Keratinocyte (primary cell): ENCODE results near the gene OAT. TPM values are rescaled to one million over a fixed set of nuclear protein-coding genes. Genes with fewer than 3 reads are reported as not detected.
"Not testable (repeated sequence)": the region's sequence is repeated elsewhere in the genome, so short reads cannot be mapped to it uniquely, and the experiment has no call there.

Source experiments
- DNase-seq: peaks from one replicate; pipeline ENCODE4 v3.0.0-alpha.2; 2011; ENCODE audit warnings: low read depth, missing footprints, low spot score
- FAIRE-seq: peaks from 2 replicates; lab custom pipeline; 2011; peaks lifted over from hg19 to GRCh38; lab: Jason Lieb, UNC
- H2AFZ ChIP-seq: 2 replicates; pipeline ENCODE4 v1.6.0; 2012; ENCODE audit warnings: low read length, control low read depth, inconsistent platforms; ENCODE audit not compliant: control insufficient read depth
- H3K27ac ChIP-seq: 2 replicates; pipeline ENCODE4 v1.5.1; 2011; ENCODE audit warnings: low read length; ENCODE audit not compliant: control insufficient read depth, insufficient read depth
- H3K27me3 ChIP-seq: 3 replicates; pipeline ENCODE4 v1.6.0; 2011; ENCODE audit warnings: low read length; ENCODE audit not compliant: control insufficient read depth, insufficient read depth; ENCODE audit errors: extremely low read depth
- H3K36me3 ChIP-seq, 2 experiments: 2 replicates in 1 of 2; 3 replicates in 1 of 2; pipeline ENCODE4 v1.5.1; 2011; ENCODE audit warnings: low read length in 2 of 2, mild to moderate bottlenecking in 1 of 2; ENCODE audit not compliant: control insufficient read depth in 2 of 2, insufficient read depth in 2 of 2; ENCODE audit errors: extremely low read depth in 1 of 2
- H3K4me1 ChIP-seq: 3 replicates; pipeline ENCODE4 v1.5.1; 2011; ENCODE audit warnings: low read length; ENCODE audit not compliant: control insufficient read depth, insufficient read depth; ENCODE audit errors: extremely low read depth
- H3K4me2 ChIP-seq: 3 replicates; pipeline ENCODE4 v1.6.0; 2011; ENCODE audit warnings: low read depth, low read length; ENCODE audit not compliant: control insufficient read depth, insufficient read depth; ENCODE audit errors: extremely low read depth
- H3K4me3 ChIP-seq, 3 experiments: fragments of 200-600 bp in 1 of 3; sonication (generic) in 1 of 3; 2 replicates in 2 of 3; 3 replicates in 1 of 3; pipeline ENCODE4 v1.5.1; 2011 to 2016; ENCODE audit warnings: low read length in 3 of 3, mild to moderate bottlenecking in 3 of 3, control low read depth in 2 of 3, inconsistent platforms in 1 of 3, low read depth in 1 of 3, mixed read lengths in 1 of 3, mixed run types in 1 of 3, moderate library complexity in 1 of 3; ENCODE audit not compliant: control insufficient read depth in 2 of 3, insufficient read depth in 2 of 3; ENCODE audit errors: extremely low read depth in 1 of 3
- H3K79me2 ChIP-seq: 2 replicates; pipeline ENCODE4 v1.6.0; 2012; ENCODE audit warnings: low read length; ENCODE audit not compliant: control insufficient read depth, insufficient read depth
- H3K9ac ChIP-seq: 3 replicates; pipeline ENCODE4 v1.6.0; 2011; ENCODE audit warnings: low read length; ENCODE audit not compliant: control insufficient read depth, insufficient read depth; ENCODE audit errors: extremely low read depth
- H3K9me1 ChIP-seq: 3 replicates; pipeline ENCODE4 v1.6.0; 2011; ENCODE audit warnings: low read length; ENCODE audit not compliant: control insufficient read depth, insufficient read depth; ENCODE audit errors: extremely low read depth
- H3K9me3 ChIP-seq: 2 replicates; pipeline ENCODE4 v1.5.1; 2012; ENCODE audit warnings: low read depth, low read length; ENCODE audit not compliant: control insufficient read depth
- H4K20me1 ChIP-seq: 3 replicates; pipeline ENCODE4 v1.6.0; 2011; ENCODE audit warnings: low read length; ENCODE audit not compliant: control insufficient read depth, insufficient read depth; ENCODE audit errors: extremely low read depth
- CTCF ChIP-seq, 3 experiments: IDR thresholded peaks in 1 of 3; conservative IDR thresholded peaks in 1 of 3; optimal IDR thresholded peaks in 1 of 3; 2 replicates in 2 of 3; 3 replicates in 1 of 3; pipeline versions ENCODE3 to v1.5.1; 2011; ENCODE audit warnings: low read length in 3 of 3, mild to moderate bottlenecking in 3 of 3, moderate library complexity in 2 of 3, control low read depth in 1 of 3, inconsistent platforms in 1 of 3; ENCODE audit not compliant: insufficient read depth in 2 of 3; ENCODE audit errors: extremely low read depth in 1 of 3
- EZH2 ChIP-seq: IDR thresholded peaks from one replicate; pipeline ENCODE4 v1.6.1; 2012; ENCODE audit warnings: inconsistent platforms, mild to moderate bottlenecking, low read length, moderate library complexity
- dilution Hi-C: fragments of 300-500 bp; cut with MboI; formaldehyde crosslinking; loops from one replicate; pipeline ENCODE4 v1.7.0; 2020; ENCODE audit warnings: low sequenced_read_pairs; ENCODE audit not compliant: extremely low pct_ligation_motif_present
- polyA plus RNA-seq, 5 experiments: library from polyadenylated mRNA; depleted of rRNA in 3 of 5; stranded (reverse) in 3 of 5; stranded (forward) in 1 of 5; unstranded in 1 of 5; fragments of >200 nt; gene quantifications; 1 replicate in 1 of 5; 2 replicates in 3 of 5; 3 replicates in 1 of 5; pipeline versions ENCODE4 v1.2.1 to v1.2.3, GENCODE V29; 2011 to 2012; ENCODE audit warnings: missing spikeins in 2 of 5, low read depth in 1 of 5, low replicate concordance in 1 of 5

Gene OAT
- polyA plus RNA-seq, 1 donor (not counting 4 experiments of a cell fraction or from before 2014, with no cell fraction given): 528 TPM

- dilution Hi-C loops: no loop called here
- no peaks in the 10 kb centered on the region for H3K79me2 ChIP-seq
- H3K27ac ChIP-seq: no peak overlapping the region
- TF ChIP-seq CTCF (optimal IDR thresholded peaks at IDR 0.05 in 1 of 3, IDR thresholded peaks at IDR 0.05 in 1 of 3, conservative IDR thresholded peaks at IDR 0.05 in 1 of 3; ENCODE audit: extremely low read depth in 1 of 3, insufficient read depth in 2 of 3, low read length in 3 of 3) (no peak), EZH2 (no peak)
- H3K4me2 ChIP-seq: peak overlapping the region; percentile 45
- no peaks in the 10 kb centered on the region for H3K36me3 ChIP-seq
- peaks cover 14% of the 10 kb centered on the region for H3K27me3 ChIP-seq
- no peak for DNase-seq
- no peak overlapping the region for H3K4me3 ChIP-seq
- no peak for FAIRE-seq
- no peak overlapping the region for H2AFZ ChIP-seq
- H3K9ac ChIP-seq: no peak overlapping the region
- H3K9me3 ChIP-seq: no peaks in the 10 kb centered on the region
- H4K20me1 ChIP-seq: no peaks in the 10 kb centered on the region
- peaks cover 10% of the 10 kb centered on the region for H3K4me1 ChIP-seq
- H3K9me1 ChIP-seq: no peaks in the 10 kb centered on the region
Observed at GRCh38 chr10:124447751-124448466, 29.2 kb upstream of the OAT start.

- FAIRE-seq (no peak), DNase-seq (no peak)
- Histone ChIP-seq H3K79me2 (no peaks in the 10 kb centered on the region), H3K9me3 (no peaks in the 10 kb centered on the region), H3K36me3 (no peaks in the 10 kb centered on the region), H3K4me2 (peak overlapping the region; percentile 45), H4K20me1 (no peaks in the 10 kb centered on the region), H3K4me3 (no peak overlapping the region), H3K9me1 (no peaks in the 10 kb centered on the region), H2AFZ (no peak overlapping the region), H3K27me3 (peaks cover 14% of the 10 kb centered on the region), H3K9ac (no peak overlapping the region), H3K4me1 (peaks cover 10% of the 10 kb centered on the region), H3K27ac (no peak overlapping the region)
- no peak for TF ChIP-seq CTCF (optimal IDR thresholded peaks at IDR 0.05 in 1 of 3, IDR thresholded peaks at IDR 0.05 in 1 of 3, conservative IDR thresholded peaks at IDR 0.05 in 1 of 3; ENCODE audit: extremely low read depth in 1 of 3, insufficient read depth in 2 of 3, low read length in 3 of 3)
- no peak for TF ChIP-seq EZH2
- dilution Hi-C loops: no loop called here
Observed at GRCh38 chr10:124446830-124447750, 28.4 kb upstream of the OAT start.

- H3K9ac ChIP-seq, H3K79me2 ChIP-seq, H3K9me3 ChIP-seq, H3K36me3 ChIP-seq, H3K27me3 ChIP-seq, DNase-seq, H2AFZ ChIP-seq, dilution Hi-C loops, FAIRE-seq, H3K4me3 ChIP-seq, H3K4me2 ChIP-seq, H3K27ac ChIP-seq, H3K9me1 ChIP-seq, H4K20me1 ChIP-seq: not testable (repeated sequence)
- peaks cover 15% of the 10 kb centered on the region for H3K4me1 ChIP-seq
Observed at GRCh38 chr10:124441694-124442093, 23.0 kb upstream of the OAT start.
